IPS DF 4.7 (cell line): ENCODE measurements around the gene CELA1.

Experiments used
- DNase-seq: peaks from one replicate; pipeline ENCODE4 v3.0.0-alpha.2; 2013; ENCODE audit warnings: low spot score; ENCODE audit errors: extremely low read depth

CELA1 gene

DNA sequence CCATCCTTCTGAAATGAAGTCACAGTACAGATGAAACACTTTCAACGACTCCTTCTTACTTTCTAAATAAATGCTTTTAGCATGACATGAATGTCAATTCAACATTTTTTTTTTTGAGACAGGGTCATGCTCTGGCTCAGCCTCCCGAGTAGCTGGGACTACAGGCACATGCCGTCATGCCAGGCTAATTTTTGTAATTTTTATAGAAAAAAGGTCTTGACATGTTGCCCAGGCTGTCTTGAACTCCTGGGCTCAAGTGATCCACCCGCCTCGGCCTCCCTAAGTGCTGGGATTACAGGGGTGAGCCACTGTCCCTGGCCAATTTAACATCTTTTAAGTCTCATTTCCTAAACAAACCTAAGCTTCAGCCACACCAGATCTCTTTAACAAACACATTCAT lies 28.4 kb upstream of the CELA1 start:
- DNase-seq, result no peak

DNA sequence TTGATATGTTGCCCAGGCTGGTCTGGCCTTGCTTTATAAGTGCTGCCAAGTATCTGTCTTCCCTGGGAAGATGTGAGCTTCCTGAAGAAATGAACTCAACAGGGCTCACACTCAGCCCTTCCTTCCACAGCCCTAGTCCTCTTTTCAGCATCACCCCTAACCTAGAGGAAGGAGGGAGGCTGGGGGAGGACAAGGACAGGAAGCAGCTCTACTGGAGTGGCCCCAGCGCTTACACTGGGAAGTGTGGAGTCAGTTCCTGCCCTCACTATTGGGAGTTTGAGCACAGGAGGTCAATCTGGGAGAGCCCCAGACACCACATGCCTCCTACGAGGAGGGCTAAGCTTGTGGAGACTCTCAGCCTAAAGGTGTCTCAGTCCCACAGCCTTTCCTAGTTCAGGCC lies 27.9 kb upstream of the CELA1 start:
- no peak for DNase-seq

DNA sequence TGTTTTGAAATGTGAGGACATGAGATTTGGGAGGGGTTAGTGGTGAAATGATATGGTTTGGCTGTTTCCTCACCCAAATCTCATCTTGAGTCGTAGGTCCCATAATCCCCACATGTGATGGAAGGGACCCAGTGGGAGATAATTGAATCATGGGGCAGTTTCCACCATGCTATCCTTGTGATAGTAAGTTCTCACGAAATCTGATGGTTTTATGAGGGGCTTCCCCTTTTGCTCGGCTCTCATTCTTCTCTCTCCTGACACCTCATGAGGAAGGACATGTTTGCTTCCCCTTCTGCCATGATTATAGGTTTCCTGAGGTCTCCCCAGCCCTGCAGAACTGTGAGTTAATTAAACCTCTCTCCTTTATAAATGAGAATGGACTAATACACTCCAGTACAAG lies 26.7 kb upstream of the CELA1 start:
- DNase-seq, result no peak

DNA sequence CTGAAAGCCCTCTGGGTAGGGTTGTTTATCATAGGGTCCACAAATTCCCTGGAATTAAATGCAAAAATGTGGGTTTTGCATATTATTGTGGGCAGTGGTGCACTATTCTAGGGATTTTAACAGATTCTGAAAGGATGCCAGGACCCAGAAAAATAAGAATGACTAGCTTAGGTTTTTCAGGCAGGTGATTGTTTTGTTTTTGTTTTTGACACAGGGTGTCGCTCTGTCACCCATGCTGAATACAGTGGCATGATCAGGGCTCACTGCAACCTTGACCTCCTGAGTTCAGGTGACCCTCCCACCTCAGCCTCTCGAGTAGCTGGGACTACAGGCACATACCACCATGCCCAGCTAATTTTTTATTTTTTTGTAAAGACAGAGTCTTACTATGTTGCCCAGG lies 25.5 kb upstream of the CELA1 start:
- DNase-seq, result no peak

DNA sequence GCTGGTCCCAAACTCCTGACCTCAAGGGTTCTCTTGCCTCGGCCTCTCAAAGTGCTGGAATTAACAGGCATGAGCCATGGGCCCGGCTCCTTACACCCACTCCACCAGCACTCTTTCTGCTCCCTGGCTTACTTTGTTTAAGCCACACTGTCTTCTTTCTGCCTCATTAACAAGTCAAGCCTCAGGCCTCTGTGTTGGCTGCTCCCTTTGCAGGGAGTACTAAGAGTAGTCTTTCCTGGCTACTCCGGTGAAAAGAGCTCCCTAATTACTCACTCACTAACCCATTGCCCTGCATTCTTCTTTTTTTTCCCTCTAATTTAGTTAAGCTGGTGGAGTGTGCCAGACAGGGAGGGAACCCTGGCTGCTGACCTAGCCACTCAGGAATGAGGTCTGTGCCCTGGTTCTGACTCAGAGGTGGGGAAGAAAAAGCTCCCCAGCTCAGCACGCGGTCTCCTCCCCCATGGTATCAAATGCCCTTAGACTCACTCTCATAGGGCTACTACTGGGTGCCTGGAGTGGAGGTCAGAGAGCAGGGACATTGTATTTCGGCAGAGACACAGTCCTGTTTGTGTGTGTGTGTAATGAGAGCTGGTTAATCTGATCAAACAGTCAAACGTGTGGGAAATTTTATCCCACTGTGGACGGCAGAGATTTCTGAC lies 24.9 kb upstream of the CELA1 start:
- no peak for DNase-seq

DNA sequence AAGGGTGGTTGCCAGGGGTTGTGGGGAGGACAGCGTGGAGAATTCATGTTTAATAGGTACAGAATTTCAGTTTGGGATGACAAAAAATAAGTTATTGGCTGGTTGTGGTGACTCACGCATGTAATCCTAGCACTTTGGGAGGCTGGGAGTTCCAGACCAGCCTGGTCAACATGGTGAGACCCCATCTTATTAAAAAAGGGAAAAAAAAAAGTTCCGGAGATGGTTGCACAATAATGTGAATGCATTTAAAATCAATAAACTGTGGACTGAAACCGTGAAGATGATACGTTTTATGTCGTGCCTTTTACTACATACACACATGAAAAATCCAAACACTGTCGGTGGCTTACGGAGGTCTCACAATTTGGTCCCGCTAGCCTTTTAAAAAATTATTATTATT lies 24.2 kb upstream of the CELA1 start:
- no peak for DNase-seq

DNA sequence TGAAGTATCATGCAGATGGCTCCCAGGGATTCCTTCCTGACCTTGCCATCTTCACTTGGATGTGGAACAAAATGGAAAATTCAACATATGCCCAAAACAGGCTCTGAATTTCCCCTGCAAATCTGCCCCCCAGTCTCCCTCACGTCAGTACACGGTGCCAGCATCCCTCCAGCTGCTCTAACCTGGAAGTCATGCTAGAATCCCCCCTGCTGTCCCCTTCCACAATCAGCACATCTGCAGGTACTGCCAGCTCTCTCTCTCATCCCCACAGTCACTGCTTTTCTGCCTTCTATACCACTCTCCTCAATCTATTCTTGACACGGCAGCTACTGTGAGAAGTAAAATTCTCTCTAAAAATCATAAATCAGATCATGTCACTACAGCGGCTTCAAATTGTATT lies 23.1 kb upstream of the CELA1 start:
- DNase-seq, result no peak

DNA sequence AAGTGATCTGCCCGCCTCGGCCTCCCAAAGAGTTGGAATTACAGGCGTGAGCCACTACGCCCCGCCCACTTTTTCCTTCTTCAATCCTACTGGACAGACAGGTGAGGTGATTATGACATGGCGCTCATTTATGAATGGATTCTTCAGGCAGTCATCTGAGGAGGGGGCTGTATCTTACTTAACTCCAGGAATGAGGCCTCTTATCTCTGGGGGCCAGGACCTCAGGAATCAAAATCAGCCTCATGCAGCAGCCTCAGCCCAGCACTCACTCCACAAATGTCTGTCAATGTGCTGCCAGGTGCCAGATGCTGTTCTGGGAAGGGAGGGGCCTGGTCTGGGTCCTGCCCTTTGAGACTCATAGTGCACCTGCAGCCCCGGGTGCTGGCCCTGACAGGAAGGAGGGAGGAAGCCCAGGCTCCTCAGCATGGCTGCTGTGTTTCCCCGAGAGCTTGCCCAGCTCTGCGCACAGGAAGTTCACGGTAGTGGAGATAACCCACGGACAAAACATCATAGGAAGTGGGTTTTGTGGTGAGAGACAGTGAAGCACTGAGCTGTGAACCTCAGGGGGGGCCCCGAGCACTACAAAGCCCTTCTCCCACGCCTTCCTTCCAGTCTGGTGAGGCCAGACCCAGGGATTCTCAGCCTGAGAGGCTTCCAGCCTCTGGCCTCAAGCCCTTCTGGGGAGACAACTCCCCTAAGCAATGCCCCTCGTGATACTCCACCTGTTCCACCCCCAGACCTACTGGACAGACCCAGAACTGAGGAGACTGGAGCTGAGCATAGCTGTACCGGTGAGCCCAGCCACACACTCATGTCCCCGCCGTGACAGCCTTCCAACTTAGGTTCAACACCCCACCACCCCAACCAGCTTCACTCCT lies 22.4 kb upstream of the CELA1 start:
- no peak for DNase-seq

DNA sequence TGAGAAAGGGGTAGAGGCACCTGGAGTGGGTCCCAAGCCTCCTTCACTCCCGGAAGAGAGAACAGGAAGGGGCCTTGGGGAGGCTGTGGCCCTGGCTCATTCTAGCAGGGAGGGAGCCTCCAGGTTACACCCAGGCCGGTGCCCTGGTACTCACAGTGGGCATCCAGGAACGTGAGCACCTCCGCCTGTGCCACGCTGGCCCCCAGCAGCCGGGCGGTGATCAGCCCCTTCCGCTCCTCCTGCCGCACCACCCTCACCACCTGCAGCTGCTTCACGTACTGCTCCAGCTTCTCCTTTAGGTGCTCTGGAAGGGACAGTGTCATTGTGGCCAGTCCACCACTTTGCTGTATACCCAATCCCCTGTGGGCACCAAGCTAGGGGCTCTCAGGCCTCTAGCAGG lies 18.8 kb upstream of the CELA1 start:
- DNase-seq, result no peak

DNA sequence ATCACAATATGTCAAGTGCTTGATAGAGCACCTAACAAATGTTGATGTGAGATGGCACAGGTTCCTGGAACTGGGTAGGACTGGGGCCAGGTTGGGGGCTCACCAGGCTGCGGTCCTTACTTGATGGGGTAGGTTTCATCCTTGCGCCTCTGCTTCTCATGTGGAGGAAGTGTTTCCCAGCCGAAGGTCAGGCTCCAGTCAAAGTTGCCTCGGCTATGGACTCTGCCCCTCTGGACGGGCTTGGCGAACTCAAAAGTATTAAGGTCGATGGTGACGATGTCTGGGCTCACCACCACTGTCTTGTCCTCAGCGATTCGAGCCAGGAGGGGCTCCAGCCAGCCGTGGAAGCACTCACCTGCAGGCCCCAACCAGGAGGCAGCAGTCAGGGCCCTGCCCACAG lies 17.5 kb upstream of the CELA1 start:
- DNase-seq, result no peak

DNA sequence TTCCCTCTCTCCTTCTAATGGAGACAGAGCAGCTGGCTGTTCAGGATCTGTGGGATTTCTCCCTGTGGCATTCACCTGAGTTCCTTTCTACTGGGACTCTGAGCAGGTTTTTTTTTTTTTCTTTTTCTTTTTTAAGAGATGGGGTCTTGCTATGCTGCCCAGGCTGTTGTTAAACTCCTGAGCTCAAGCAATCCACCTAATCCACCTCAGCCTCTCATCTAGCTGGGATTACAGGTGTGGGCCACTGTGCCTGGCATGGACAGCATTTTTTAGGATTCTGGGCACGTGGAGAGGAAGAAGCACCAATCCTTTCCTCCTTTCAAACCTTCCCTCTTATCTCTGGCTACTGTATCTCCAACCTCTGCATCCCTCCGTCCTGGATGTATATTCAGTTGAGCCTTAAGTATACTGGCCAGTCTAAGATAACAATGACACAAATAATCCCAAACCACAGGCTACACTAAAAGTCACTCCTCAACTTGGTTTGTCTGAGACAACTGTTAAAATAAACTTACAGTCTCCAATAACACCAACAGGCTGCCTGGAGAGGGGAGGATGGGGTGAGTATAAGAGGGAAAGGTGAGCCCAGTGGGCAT lies 16.4 kb upstream of the CELA1 start:
- DNase-seq, result no peak

DNA sequence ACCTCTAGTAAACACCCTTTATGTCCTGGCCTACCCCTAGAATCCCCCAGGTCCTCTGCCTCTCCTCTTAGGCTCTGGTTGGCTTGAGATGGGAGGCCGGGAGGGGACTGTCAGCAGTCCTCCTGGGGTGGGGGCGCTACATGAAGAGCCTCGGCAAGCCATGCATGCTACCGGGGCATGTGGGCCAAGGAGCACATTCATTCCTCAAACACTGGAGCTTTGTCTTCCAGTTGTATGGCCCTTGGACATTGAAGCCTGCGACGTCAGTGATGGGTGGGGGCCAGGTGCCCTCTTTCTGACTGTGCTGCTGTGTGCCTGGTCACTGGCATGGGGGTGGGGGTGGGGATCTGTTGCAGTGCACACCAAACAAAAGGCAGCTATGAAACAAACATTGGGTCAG lies 15.8 kb upstream of the CELA1 start:
- no peak for DNase-seq

DNA sequence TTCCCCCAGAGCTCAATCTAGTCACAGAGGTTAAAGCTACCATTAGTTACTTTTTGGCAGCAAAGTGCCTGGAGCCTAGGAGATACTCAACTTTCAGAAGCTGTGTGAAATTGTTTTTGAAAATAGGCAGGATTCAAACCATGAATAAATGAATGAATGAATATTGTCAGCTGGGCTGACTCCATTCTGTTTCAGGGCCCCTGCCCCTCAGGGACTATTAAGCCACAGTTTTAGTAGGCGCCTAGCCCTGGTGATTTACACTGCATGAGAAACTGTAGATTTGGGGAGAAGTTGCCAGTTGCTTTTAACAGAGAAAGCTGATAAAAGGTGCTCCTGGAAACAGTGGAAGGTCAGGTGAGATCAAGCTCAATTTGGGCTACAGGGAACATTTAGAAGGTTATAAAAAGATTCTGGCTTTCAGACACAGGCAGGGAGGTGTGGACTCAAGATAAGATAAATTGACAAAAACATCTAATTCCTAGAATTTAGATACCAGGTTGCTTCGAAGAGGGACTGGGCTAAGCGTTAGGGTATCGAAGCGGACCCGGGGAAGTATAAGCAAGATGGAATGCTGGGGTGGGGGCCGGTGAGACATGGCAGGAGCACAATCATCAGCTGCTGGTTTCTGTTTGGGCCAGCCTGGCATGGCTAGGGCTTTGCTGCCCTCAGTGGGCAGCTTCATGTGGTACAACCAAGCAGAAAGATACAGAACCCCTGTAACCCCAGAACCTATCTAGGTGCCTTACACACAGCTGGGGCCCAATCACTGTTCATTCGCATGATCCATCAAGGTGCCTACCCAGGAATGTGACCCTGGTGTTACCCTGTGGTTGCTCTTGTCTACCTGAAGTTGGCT lies 14.9 kb upstream of the CELA1 start:
- no peak for DNase-seq

DNA sequence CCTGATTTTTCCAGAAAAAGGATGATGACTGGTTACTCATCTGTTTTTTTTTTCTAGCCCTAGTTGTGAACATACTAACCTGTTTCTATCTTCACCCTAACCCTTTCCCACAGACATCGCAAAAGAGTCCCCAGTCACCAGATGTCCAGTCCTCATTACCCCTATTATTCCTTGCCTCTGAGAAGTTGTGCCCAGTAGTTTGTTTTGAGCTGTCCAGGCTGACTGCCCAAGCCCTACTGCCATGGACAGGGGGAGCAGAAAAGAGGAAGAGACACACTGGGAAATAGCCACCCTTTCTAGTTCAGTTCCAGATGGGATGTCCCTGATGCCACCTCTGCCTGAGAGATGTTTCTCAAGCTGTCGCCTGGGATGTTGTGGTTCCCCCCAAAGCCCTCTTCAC lies 13.8 kb upstream of the CELA1 start:
- no peak for DNase-seq

DNA sequence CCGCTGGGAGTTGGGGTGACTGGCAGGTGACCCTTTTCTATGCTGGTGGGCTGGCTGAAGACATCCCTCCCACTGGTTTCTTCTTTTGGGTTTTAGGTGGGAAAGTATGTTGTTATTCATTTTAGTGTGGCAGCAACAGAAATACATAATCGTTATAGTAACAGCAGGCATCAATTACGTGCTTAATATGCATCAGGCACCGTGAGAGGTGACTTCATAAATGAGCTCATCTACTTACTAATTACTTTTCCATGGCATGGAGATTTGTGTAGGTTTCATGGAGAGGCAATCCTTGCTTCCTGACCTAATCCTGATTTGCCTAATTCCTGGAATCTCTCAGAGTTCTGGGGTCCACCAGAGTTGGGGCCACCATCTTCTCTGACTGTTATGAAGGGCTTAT lies 13.4 kb upstream of the CELA1 start:
- DNase-seq, result no peak

DNA sequence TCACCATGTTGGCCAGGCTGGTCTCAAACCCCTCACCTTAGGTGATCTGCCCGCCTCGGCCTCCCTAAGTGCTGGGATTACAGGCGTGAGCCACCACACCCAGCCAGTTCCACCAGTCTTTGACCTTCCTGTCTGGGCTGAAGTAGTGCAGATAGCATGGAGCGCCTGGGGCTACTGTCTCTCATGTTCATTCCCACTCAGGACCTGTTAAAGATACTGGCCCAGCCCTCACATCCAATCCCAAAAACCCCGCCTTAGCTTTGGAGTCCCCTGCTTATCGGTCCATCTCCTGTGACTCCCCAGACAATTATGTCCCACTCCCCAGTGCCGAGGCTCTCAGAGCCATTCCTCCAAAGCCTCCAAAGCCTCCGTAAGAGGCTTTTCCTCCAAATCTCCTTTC lies 12.0 kb upstream of the CELA1 start:
- no peak for DNase-seq

DNA sequence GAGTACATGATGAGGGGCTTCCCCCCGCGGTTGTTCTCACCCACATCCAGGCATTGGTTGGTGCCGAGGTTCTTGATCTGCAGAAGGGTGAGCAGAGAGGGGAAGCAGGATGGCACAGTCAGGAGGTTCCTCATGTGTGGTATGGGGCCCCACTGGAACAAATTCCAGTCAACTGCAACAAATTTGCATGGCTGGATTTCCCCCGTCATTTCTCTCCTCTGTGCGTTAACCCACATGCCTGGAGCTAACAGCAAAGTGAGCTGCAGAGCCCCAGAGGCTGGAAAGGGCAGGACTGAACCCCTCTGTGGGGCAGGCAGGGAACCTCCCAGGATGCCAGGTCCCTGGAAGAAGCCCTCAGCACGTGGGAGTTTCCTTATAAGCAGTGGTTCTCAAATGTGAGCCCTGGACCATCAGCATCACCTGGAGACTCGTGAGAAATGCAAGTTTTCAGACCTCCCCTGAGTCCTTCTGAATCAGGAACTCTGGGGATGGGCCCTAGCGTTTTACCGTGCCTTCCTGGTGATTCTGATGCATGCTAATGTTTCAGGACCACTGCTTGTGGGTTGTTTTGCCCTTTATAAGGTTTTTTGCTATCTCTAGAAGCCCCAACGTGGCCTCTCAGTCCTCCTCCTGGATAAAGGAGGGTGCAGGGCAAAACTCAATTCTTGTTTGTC lies 11.0 kb upstream of the CELA1 start:
- DNase-seq, result no peak

DNA sequence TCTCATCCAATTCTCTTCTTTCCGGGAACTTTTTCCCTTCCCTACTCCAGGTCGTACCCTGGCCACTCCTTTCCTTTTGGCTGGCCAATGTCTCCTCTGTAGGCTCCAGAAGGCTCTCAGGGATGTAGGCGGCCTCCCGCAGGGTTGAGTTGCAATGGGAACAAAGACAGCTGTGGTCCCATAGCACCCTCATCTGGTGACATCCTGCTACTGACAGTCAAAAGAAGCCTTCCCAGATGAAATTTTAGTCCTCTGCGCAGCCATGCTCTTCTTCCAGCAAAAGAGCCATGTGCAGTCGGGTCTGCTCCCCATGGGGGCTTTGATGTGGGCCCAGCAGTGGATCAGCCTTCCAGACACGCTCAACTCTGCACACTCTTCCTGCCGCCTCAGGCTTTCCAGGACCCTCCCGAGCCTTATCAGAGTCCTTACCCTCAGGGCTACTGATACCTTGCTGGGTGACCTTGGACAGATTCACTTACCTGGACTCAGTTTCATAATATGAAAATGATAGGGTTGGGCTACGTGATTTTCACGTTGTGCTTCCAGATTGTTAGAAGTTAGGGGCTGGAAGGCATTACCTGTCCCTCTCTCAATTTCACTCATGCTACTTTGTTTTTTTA lies 5.5 kb upstream of the CELA1 start:
- DNase-seq, result peak; percentile 87

DNA sequence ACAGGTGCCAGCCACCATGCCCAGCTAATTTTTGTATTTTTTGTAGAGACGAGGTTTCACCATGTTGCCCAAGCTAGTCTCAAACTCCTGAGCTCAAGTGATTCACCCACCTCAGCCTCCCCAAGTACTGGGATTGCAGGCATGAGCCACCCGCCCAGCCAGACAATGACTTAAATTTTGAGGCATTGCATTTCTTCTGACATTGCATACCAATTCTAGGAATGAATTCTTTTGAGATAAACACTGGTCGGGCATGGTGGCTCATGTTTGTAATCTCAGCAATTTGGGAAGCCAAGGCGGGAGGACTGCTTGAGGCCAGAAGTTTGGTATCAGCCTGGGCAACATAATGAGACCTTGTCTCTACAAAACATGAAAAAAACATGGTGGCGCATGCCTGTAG lies 2.5 kb upstream of the CELA1 start:
- no peak for DNase-seq

DNA sequence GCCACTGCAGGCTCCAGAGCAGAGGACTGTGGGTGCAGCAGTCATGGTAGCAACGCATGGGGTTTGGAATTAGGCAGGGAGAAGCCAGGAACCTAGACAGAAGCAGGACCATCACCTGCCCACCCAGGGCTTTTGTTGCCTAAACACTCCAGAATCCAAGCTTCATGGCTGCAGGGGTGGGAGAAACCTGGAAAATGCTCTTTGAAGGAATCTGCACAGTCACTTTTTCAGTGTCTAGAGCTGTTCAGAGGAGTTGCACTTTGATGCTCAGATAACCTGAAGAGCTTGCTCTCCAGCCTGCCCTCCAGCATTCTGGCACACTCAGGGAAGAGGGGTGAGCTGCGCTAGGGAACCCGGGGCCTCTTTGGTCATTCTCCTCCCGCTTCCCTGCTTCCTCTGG lies 1.6 kb upstream of the CELA1 start:
- DNase-seq, result no peak

DNA sequence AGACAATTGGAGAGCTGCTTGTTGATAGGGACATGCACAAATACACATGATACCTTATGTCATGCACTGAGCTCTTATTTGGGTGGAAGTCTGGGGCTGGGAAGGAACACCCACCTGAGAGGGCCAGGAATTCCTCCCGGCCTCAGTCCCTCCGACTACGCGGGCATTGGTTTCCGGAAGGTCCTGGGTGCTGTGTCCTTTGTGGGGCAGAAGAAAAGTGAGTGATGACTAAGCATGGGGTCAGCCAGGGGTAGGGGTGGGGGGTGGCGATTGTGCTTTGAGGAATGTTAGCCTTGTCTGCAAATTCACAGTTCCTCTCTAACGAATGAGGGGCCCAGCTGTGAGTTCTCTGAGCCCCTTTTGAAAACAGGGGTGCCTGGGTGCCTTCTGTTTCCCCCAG lies 798 bp downstream of the CELA1 start:
- no peak for DNase-seq
